Activated naive CD4-positive, alpha-beta T cell treated with anti-CD3 and anti-CD28 coated beads, Interleukin-2, amount 50 U/mL, for 24 hours (primary cell): ENCODE results near the gene C10orf105.

ENCODE experiments used
- H3K27ac Mint-ChIP-seq: one replicate; pipeline ENCODE4 v1.8.0; 2021; ENCODE audit warnings: mild to moderate bottlenecking, mixed read lengths
- H3K27me3 Mint-ChIP-seq: one replicate; pipeline ENCODE4 v1.8.0; 2021; ENCODE audit warnings: mixed read lengths
- H3K36me3 Mint-ChIP-seq: one replicate; pipeline ENCODE4 v1.8.0; 2021; ENCODE audit warnings: mixed read lengths
- H3K4me1 Mint-ChIP-seq: one replicate; pipeline ENCODE4 v1.8.0; 2021; ENCODE audit warnings: mixed read lengths
- H3K4me3 Mint-ChIP-seq: one replicate; pipeline ENCODE4 v1.8.0; 2021; ENCODE audit warnings: mild to moderate bottlenecking, mixed read lengths
- H3K9me3 Mint-ChIP-seq: one replicate; pipeline ENCODE4 v1.8.0; 2021; ENCODE audit warnings: mixed read lengths

Gene C10orf105

GRCh38 chr10:71729161-71729636 lies 9.6 kb upstream of the C10orf105 start:
- H3K27me3 Mint-ChIP-seq, result no peaks in the 10 kb centered on the region
- H3K27ac Mint-ChIP-seq, result peak overlapping the region; percentile 99
- no peaks in the 10 kb centered on the region for H3K9me3 Mint-ChIP-seq
- peak overlapping the region; percentile 1 for H3K4me3 Mint-ChIP-seq
- H3K36me3 Mint-ChIP-seq, result peaks cover 5% of the 10 kb centered on the region
- peaks cover 94% of the 10 kb centered on the region for H3K4me1 Mint-ChIP-seq

DNA sequence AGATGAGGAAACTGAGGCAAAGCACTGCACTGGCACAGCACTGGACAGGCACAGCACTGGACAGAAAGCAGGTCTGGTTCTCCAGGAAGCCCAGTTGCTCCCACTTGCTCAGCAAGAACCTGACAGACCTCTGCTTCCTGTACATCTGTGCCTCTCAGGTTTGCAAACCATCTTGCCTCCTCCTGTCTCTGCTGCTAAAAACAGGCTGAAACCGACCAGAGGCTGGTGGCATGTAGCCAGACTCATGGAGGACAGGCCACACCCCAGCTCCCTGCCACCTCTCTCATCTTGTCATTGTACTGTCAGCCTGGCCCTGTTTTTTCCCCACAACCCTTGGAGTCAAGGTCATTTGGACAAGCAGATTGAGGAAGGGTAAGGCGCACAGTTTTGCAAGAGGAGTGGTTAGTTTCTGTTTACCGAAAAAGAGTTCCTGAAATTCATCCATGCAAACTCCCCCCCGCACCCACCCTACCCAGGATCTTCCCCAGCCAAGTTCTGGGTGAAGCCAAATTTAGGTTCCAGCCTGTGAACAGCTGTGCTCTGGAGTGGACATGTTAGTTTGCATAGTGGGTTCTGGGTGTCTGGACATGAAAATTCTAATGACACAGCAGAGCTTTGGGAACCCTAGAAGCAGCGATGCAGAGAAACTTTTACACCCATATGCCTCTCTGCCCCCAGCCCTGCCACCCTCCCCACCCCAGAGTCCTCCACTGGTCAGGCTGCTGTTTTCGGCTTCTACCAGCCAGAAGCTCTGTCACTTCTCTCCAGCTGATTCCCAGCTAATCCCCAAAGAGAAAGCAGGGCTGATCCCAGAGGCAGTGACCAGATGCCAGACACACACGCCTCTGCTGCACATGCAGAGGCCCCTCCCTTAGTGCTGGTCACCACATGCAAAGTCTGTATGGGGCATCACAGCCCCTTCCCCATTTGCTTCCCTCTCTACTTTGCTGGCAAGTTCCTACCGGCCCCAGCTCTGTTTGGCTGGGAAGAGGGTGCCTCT lies 8.5 kb upstream of the C10orf105 start:
- H3K4me3 Mint-ChIP-seq, result peak overlapping the region; percentile 77
- H3K27me3 Mint-ChIP-seq, result no peaks in the 10 kb centered on the region
- H3K9me3 Mint-ChIP-seq, result no peaks in the 10 kb centered on the region
- peak overlapping the region; percentile 99 for H3K27ac Mint-ChIP-seq
- H3K4me1 Mint-ChIP-seq, result peaks cover 92% of the 10 kb centered on the region
- H3K36me3 Mint-ChIP-seq, result peaks cover 3% of the 10 kb centered on the region

- Mint-ChIP-seq H3K4me1 (peaks cover 90% of the 10 kb centered on the region), H3K9me3 (no peaks in the 10 kb centered on the region)
These were observed 7.6 kb upstream of the C10orf105 start for GRCh38 chr10:71727105-71727737.

GRCh38 chr10:71726580-71727104 lies 7.1 kb upstream of the C10orf105 start:
- H3K27me3 Mint-ChIP-seq, result no peaks in the 10 kb centered on the region
- H3K27ac Mint-ChIP-seq, result peak overlapping the region; percentile 99
- H3K4me1 Mint-ChIP-seq, result peaks cover 90% of the 10 kb centered on the region
- H3K9me3 Mint-ChIP-seq, result no peaks in the 10 kb centered on the region
- peak overlapping the region; percentile 77 for H3K4me3 Mint-ChIP-seq
- no peaks in the 10 kb centered on the region for H3K36me3 Mint-ChIP-seq

More at GRCh38 chr10:71727105-71727737, 7.6 kb upstream of the C10orf105 start:
- Mint-ChIP-seq H3K4me3 (peak overlapping the region; percentile 77), H3K36me3 (no peaks in the 10 kb centered on the region), H3K27me3 (no peaks in the 10 kb centered on the region), H3K27ac (peak overlapping the region; percentile 99)

DNA sequence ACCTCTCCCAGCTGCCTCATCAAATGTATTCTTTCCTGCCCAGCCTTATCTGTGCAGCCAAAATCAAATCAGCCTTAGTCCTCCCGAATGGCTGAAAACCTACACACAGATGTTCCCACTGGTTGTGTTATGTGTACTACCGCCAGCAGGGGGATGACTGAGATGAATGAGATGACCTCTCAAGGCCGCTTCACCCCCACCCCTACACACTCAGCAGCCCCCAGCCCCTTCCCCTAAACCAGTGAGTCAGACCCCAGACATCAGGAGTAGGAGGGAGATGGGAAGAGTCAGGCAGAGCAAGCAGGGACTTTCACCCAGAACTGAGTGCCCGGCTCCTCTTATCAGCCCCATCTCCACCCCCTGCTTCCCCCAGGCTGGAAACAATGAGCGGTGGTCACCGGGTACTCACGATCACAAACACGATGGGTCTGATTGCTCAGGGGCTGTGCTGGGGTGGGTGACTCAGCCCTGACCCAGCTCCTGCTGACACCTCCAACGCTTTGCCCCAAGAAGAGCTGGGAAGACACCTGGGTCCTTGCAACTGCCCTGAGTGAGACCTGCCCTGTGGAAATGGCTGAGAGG lies 6.5 kb upstream of the C10orf105 start:
- Mint-ChIP-seq H3K4me1 (peaks cover 90% of the 10 kb centered on the region), H3K27me3 (no peaks in the 10 kb centered on the region), H3K36me3 (no peaks in the 10 kb centered on the region), H3K4me3 (peak overlapping the region; percentile 77), H3K9me3 (no peaks in the 10 kb centered on the region), H3K27ac (peak overlapping the region; percentile 99)

- Mint-ChIP-seq H3K27me3 (no peaks in the 10 kb centered on the region), H3K9me3 (no peaks in the 10 kb centered on the region), H3K4me3 (peak overlapping the region; percentile 77), H3K27ac (peak overlapping the region; percentile 99), H3K36me3 (no peaks in the 10 kb centered on the region), H3K4me1 (peaks cover 90% of the 10 kb centered on the region)
These were observed 5.7 kb upstream of the C10orf105 start for GRCh38 chr10:71725249-71725648.

- Mint-ChIP-seq H3K4me1 (peaks cover 85% of the 10 kb centered on the region), H3K36me3 (no peaks in the 10 kb centered on the region), H3K4me3 (peak overlapping the region; percentile 16), H3K9me3 (no peaks in the 10 kb centered on the region), H3K27me3 (no peaks in the 10 kb centered on the region), H3K27ac (peak overlapping the region; percentile 99)
These were observed 5.0 kb upstream of the C10orf105 start for GRCh38 chr10:71724539-71724938.

DNA sequence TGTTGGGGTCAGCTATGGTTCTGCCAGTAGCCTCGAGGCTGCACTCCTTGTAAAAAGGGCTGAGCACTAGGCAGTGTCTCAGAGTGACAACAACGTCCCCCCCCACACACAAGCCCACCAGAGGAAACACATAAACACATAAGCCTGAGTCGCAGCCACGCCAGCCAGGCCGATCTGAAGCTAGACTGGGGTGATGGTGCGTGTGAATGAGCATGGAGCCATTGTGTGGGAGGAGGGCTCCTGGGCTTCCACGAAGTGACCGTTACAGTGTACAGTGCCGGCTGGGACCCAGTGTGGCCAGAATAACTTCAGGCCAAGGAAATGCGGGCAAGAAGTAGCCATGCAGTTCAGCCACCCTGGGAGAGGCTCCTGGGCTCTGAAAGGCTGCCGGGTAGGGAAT lies 3.7 kb upstream of the C10orf105 start:
- no peaks in the 10 kb centered on the region for H3K27me3 Mint-ChIP-seq
- H3K9me3 Mint-ChIP-seq, result no peaks in the 10 kb centered on the region
- H3K27ac Mint-ChIP-seq, result peak overlapping the region; percentile 74
- peaks cover 72% of the 10 kb centered on the region for H3K4me1 Mint-ChIP-seq
- H3K4me3 Mint-ChIP-seq, result no peak overlapping the region
- no peaks in the 10 kb centered on the region for H3K36me3 Mint-ChIP-seq

DNA sequence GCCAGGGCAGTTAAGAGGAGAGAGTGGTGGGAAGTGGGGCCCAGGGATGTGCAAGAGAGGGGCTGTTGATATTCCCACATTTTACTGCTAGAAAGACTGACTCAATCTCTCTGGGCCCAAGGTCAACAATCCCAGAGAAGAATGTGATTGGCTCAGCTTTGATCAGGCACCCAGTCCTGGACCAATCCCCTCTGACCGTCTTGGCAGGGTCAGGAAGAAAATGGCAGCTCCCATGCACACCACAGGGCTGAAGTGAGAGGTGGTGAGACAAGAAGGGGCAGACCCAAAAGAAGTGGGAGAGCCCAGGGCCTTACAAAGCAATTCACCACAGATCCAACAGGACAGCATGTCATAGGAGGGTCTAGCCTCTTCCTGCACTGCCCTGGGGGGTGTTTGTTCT lies 3.3 kb upstream of the C10orf105 start:
- peak overlapping the region; percentile 74 for H3K27ac Mint-ChIP-seq
- H3K9me3 Mint-ChIP-seq, result no peaks in the 10 kb centered on the region
- H3K4me1 Mint-ChIP-seq, result peaks cover 69% of the 10 kb centered on the region
- no peaks in the 10 kb centered on the region for H3K36me3 Mint-ChIP-seq
- H3K27me3 Mint-ChIP-seq, result no peaks in the 10 kb centered on the region
- no peak overlapping the region for H3K4me3 Mint-ChIP-seq

DNA sequence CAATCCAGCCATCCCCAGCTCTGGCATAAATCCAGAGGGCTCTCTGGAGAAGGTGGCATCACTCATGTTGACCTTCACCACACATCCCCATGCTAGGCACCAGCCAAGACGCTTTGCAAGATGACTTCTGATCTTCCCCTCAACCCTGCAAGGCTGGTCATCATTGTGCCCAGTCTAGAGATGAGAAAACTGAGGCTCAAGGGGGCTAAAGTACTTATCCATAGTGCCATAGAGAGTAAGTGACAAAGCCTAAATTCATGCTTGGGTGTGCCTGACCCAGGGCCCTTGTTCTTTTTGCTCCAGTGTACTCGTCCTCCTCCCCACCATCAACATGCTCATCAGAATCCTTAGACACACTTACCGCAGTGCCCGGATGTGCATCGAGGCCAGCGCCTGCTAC lies 1.7 kb upstream of the C10orf105 start:
- no peaks in the 10 kb centered on the region for H3K9me3 Mint-ChIP-seq
- H3K36me3 Mint-ChIP-seq, result no peaks in the 10 kb centered on the region
- peak overlapping the region; percentile 68 for H3K27ac Mint-ChIP-seq
- H3K4me1 Mint-ChIP-seq, result peaks cover 61% of the 10 kb centered on the region
- no peak overlapping the region for H3K4me3 Mint-ChIP-seq
- H3K27me3 Mint-ChIP-seq, result no peaks in the 10 kb centered on the region

- Mint-ChIP-seq H3K4me1 (peaks cover 61% of the 10 kb centered on the region), H3K36me3 (no peaks in the 10 kb centered on the region), H3K9me3 (no peaks in the 10 kb centered on the region), H3K4me3 (no peak overlapping the region), H3K27ac (peak overlapping the region; percentile 83), H3K27me3 (no peaks in the 10 kb centered on the region)
These were observed 710 bp upstream of the C10orf105 start for GRCh38 chr10:71720288-71720687.

GRCh38 chr10:71719042-71719441 lies 536 bp downstream of the C10orf105 start:
- Mint-ChIP-seq H3K27me3 (no peaks in the 10 kb centered on the region), H3K4me1 (peaks cover 61% of the 10 kb centered on the region), H3K36me3 (no peaks in the 10 kb centered on the region), H3K27ac (no peak overlapping the region), H3K9me3 (no peaks in the 10 kb centered on the region), H3K4me3 (no peak overlapping the region)

DNA sequence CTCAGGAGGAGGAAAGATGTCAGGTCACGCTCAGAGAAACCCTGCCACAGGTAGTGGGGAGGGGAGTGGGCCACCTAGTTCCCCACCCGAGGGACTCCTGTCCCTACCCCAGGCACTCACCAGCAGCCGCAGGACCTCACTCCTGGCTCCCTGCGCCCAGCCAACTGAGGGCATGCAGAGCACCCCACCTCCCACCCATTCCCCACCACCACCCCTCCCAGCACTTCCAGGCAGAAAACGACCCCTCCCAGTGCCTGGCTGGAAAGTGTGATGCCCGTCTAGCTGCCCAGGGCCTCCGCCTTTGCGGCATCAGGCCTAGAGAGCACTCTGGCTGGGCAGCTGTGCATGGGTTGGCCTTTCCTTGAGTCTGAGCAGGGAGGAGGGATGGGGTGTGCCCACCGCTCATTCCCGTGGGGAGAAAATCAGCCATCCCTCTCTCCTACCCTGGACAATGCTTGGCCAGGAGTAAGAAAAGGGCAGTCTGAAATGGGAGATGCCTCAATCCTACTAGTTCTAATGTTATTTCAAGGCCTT lies 1.3 kb downstream of the C10orf105 start:
- H3K4me3 Mint-ChIP-seq, result no peak overlapping the region
- H3K4me1 Mint-ChIP-seq, result peaks cover 61% of the 10 kb centered on the region
- no peaks in the 10 kb centered on the region for H3K9me3 Mint-ChIP-seq
- no peaks in the 10 kb centered on the region for H3K27me3 Mint-ChIP-seq
- no peaks in the 10 kb centered on the region for H3K36me3 Mint-ChIP-seq
- H3K27ac Mint-ChIP-seq, result no peak overlapping the region

DNA sequence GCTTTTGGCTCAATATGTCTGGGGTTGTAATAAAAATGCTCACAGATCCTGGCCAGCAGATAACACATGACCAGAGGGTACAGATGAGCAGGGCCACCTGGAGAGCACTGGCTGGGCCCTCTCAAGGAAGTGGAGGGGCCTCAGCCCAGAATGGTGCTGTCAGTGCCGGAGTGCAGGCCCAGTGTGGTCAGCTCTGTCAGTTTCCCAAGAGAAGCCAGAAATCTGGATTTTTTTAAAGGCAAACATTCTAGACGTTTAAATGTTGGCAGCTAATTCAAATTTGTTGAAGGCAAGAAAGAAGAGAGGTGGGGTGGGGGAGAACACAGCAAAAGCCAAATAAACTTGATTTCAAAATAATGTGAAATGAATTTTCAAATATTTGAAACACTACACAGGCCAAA lies 2.0 kb downstream of the C10orf105 start:
- H3K4me3 Mint-ChIP-seq, result no peak overlapping the region
- no peaks in the 10 kb centered on the region for H3K9me3 Mint-ChIP-seq
- H3K4me1 Mint-ChIP-seq, result peaks cover 64% of the 10 kb centered on the region
- H3K36me3 Mint-ChIP-seq, result no peaks in the 10 kb centered on the region
- H3K27ac Mint-ChIP-seq, result peak overlapping the region; percentile 86
- H3K27me3 Mint-ChIP-seq, result no peaks in the 10 kb centered on the region

DNA sequence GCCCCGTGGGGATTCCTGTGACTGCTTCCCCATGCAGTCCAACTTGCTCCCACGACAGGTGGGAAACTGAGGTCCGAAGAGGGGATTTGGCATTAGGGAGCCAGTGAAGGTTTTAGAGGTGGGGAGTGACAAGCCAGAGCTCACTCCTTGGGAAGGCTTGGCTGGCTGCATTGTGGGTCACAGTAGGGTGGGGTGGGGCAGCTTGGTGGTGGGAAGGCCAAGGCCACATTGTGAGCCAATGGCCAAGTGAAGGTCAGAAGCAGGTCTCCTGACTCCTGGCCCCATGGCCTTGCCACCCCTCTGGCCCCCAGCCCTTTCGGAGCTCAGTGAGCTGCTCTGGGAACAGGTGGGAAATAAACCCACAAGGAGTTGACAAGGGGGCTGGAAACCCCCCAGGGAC lies 2.5 kb downstream of the C10orf105 start:
- H3K9me3 Mint-ChIP-seq, result no peaks in the 10 kb centered on the region
- H3K4me1 Mint-ChIP-seq, result peaks cover 64% of the 10 kb centered on the region
- no peaks in the 10 kb centered on the region for H3K27me3 Mint-ChIP-seq
- no peak overlapping the region for H3K4me3 Mint-ChIP-seq
- peak overlapping the region; percentile 86 for H3K27ac Mint-ChIP-seq
- no peaks in the 10 kb centered on the region for H3K36me3 Mint-ChIP-seq
